ENCODE data around the gene DNAAF5.

The DNAAF5 gene

DNA sequence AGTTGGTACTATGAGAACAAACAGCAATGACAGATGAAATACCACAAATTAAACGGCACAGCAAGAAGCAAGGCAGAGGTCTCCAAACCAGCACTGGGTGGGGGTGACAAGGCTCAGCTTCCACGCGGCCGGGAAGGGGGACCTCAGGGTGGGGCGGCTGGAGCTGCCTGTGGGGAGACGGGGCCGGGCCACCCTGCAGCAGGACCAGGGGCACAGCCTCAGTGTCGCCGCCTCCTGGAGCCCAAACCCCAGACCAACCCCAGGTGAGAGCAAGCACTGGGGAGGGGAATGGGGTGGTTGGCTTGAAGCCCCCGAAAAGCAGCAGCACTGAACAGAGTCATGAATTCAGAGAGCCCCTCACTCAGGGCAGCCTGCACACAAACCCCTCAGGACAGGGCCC is 49.9 kb downstream of the DNAAF5 start:
- Histone ChIP-seq H3K27me3 (no peaks in the 10 kb centered on the region), H3K4me3 (ENCODE audit: low read depth, low read length) (no peak overlapping the region), H3K9me3 (no peaks in the 10 kb centered on the region), H3K36me3 (peaks cover 82% of the 10 kb centered on the region), H3K4me1 (peaks cover 8% of the 10 kb centered on the region)
- DNase-seq: no peak
- TF ChIP-seq, protein P1, sequence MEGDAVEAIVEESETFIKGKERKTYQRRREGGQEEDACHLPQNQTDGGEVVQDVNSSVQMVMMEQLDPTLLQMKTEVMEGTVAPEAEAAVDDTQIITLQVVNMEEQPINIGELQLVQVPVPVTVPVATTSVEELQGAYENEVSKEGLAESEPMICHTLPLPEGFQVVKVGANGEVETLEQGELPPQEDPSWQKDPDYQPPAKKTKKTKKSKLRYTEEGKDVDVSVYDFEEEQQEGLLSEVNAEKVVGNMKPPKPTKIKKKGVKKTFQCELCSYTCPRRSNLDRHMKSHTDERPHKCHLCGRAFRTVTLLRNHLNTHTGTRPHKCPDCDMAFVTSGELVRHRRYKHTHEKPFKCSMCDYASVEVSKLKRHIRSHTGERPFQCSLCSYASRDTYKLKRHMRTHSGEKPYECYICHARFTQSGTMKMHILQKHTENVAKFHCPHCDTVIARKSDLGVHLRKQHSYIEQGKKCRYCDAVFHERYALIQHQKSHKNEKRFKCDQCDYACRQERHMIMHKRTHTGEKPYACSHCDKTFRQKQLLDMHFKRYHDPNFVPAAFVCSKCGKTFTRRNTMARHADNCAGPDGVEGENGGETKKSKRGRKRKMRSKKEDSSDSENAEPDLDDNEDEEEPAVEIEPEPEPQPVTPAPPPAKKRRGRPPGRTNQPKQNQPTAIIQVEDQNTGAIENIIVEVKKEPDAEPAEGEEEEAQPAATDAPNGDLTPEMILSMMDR (IDR thresholded peaks at IDR 0.05; ENCODE audit: low read depth, low read length): no peak

DNA sequence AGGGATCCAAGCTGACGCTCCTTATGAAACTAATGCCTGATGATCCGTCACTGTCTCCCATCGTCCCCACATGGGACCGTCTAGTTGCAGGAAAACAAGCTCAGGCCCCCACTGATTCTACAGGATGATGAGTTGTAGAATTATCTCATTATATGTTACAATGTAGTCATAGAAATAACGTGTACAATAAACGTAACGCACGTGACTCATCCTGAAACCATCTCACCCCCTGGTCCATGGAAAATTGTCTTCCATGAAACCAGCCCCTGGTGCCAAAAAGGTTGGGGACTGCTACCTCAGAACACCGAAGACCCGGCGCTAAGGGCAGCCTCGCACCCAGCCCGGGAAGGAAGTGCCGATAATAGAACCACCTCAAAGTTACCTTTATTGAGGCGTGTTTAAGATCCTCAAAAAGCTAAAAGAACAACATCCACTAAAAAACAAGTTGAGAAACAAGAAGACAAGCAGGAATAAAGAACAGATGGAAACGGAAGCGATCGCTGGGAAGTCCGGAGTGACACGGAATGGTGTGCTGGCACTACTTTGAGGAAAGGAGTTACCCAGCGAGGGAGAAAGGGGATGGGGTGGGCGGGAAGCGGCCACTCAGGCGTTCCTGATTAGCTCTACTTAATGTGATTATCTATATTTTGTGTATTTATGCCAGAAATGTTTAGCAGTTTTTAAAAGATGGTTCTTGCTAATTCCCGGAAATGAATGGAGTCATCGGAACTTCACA is 50.7 kb downstream of the DNAAF5 start:
- Histone ChIP-seq H3K4me3 (ENCODE audit: low read depth, low read length) (no peak overlapping the region), H3K4me1 (peaks cover 8% of the 10 kb centered on the region), H3K27me3 (no peaks in the 10 kb centered on the region), H3K9me3 (no peaks in the 10 kb centered on the region), H3K36me3 (peaks cover 84% of the 10 kb centered on the region)
- TF ChIP-seq, protein P1 (IDR thresholded peaks at IDR 0.05; ENCODE audit: low read depth, low read length): no peak
- DNase-seq: no peak

DNA sequence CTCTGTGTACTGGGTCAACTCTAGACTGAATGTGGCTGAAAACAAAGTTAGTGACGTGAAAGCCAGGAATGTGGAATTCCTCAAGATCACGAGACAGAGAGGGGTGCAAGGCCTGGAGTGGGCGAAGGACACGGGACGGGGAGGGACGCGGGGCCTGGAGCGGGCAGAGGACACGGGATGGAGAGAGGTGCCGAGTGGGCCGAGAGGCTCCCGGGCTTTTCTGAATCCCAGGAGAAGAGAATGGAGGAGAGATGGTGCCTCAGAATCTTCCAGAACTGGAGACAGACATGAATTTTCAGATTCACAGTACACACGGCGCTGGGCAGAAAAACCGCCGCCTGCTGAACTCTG is 51.2 kb downstream of the DNAAF5 start:
- TF ChIP-seq, protein P1 (IDR thresholded peaks at IDR 0.05; ENCODE audit: low read depth, low read length): no peak
- peaks cover 80% of the 10 kb centered on the region for H3K36me3 ChIP-seq
- no peak overlapping the region for H3K4me3 ChIP-seq (ENCODE audit: low read depth, low read length)
- no peaks in the 10 kb centered on the region for H3K27me3 ChIP-seq
- no peak for DNase-seq
- H3K9me3 ChIP-seq: no peaks in the 10 kb centered on the region
- peaks cover 8% of the 10 kb centered on the region for H3K4me1 ChIP-seq

DNA sequence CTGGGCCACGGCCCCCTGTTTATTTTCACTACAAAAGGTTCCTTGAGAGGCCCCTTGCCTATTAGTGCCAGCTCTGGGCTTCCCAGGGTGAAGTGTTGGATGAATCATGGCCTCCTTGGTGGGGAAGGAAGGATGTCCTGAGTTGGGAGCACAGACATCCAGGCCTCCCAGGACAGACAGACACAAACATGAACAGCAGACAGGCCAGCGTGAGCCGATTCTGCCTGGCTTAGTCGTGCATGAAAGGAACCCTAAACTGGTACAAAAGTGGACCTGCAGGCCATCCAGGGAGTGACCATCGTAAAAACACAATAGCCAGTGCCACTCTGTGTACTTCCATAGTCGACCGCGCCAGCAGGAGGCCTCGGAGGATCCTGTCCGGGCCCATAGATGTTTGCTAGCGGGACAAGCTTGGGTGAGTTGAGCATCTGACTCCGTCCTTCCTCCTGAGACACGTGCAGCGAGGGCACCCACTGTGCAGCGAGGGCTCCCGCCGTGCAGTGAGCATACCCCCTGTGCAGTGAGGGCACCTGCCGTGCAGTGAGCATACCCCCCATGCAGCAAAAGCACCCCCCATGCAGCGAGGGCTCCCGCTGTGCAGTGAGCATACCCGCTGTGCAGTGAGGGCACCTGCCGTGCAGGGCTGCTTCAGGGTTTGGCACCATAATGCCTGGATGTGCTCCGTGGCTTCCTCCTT is 51.9 kb downstream of the DNAAF5 start:
- peaks cover 8% of the 10 kb centered on the region for H3K4me1 ChIP-seq
- H3K36me3 ChIP-seq: peaks cover 84% of the 10 kb centered on the region
- H3K27me3 ChIP-seq: no peaks in the 10 kb centered on the region
- no peak for DNase-seq
- TF ChIP-seq, protein P1 (IDR thresholded peaks at IDR 0.05; ENCODE audit: low read depth, low read length): no peak
- H3K9me3 ChIP-seq: no peaks in the 10 kb centered on the region
- no peak overlapping the region for H3K4me3 ChIP-seq (ENCODE audit: low read depth, low read length)

- TF ChIP-seq, protein P1 (IDR thresholded peaks at IDR 0.05; ENCODE audit: low read depth, low read length): no peak
- Histone ChIP-seq H3K36me3 (peaks cover 85% of the 10 kb centered on the region), H3K9me3 (no peaks in the 10 kb centered on the region), H3K27me3 (no peaks in the 10 kb centered on the region), H3K4me1 (peaks cover 8% of the 10 kb centered on the region), H3K4me3 (ENCODE audit: low read depth, low read length) (no peak overlapping the region)
- peak; percentile 74 for DNase-seq
These were observed 52.5 kb downstream of the DNAAF5 start for GRCh38 chr7:778968-779451.

GRCh38 chr7:779480-779879 is 53.0 kb downstream of the DNAAF5 start:
- H3K36me3 ChIP-seq: peaks cover 86% of the 10 kb centered on the region
- TF ChIP-seq, protein P1 (IDR thresholded peaks at IDR 0.05; ENCODE audit: low read depth, low read length): no peak
- peaks cover 8% of the 10 kb centered on the region for H3K4me1 ChIP-seq

More at GRCh38 chr7:779480-779879, 53.0 kb downstream of the DNAAF5 start:
- Histone ChIP-seq H3K9me3 (no peaks in the 10 kb centered on the region), H3K4me3 (ENCODE audit: low read depth, low read length) (no peak overlapping the region), H3K27me3 (no peaks in the 10 kb centered on the region)
- no peak for DNase-seq

Measured in BE2C (cell line).